GM12878 (cell line): ENCODE results near the gene B3GALT4. TPM values are rescaled to one million over a fixed set of nuclear protein-coding genes. Genes with fewer than 3 reads are reported as not detected.

Experiments
- ATAC-seq: fragments of 200-7000 bp; cut with Tn5 transposase; 3 replicates; pipeline ENCODE4 v1.9.1; 2020; ENCODE audit warnings: mild to moderate bottlenecking, moderate library complexity
- BruUV-seq: library from RNA; stranded (reverse); fragments of 400-500 nt; replicated peaks from 2 replicates; lab custom pipeline; 2021; lab: Mats Ljungman, UMichigan
- CTCF ChIA-PET: fragments of 300-600 bp; sonication (Branson Sonifier 250); formaldehyde crosslinking; extraction: SDS; loops from one replicate; lab custom pipeline; 2021; ENCODE audit warnings: inconsistent platforms; lab: Yijun Ruan, JAX
- POLR2A ChIA-PET: fragments of 350-600 bp; formaldehyde crosslinking; extraction: SDS; loops from one replicate; lab custom pipeline; 2021; ENCODE audit warnings: inconsistent platforms; lab: Charles Lee
- RAD21 ChIA-PET: fragments of 300-600 bp; sonication (Branson Sonifier 250); formaldehyde crosslinking; loops from one replicate; lab custom pipeline; 2023; ENCODE audit warnings: antibody characterized with exemption; ENCODE audit not compliant: unreplicated experiment; lab: Charles Lee
- SMC1A ChIA-PET: fragments of 300-600 bp; sonication (Branson Sonifier 250); formaldehyde crosslinking; loops from one replicate; lab custom pipeline; 2023; ENCODE audit not compliant: unreplicated experiment, uncharacterized antibody; lab: Charles Lee
- DNase-seq: peaks from one replicate; pipeline ENCODE4 v3.0.0-alpha.2; 2011; ENCODE audit warnings: low read depth, low spot score
- FAIRE-seq: peaks from 3 replicates; lab custom pipeline; 2011; peaks lifted over from hg19 to GRCh38; lab: Jason Lieb, UNC
- H2AFZ ChIP-seq: 2 replicates; pipeline ENCODE4 v1.6.0; 2011; ENCODE audit warnings: low read depth, low read length, control low read depth; ENCODE audit not compliant: control insufficient read depth
- H3K27ac ChIP-seq: 2 replicates; pipeline ENCODE4 v1.5.1; 2011; ENCODE audit warnings: control low read depth; ENCODE audit not compliant: control insufficient read depth, insufficient read depth
- H3K27me3 ChIP-seq, 2 experiments: replicated peaks in 1 of 2; 2 replicates each; pipeline versions ENCODE4 v1.6.0 to v1.6.1; 2011; ENCODE audit warnings: low read length in 1 of 2; ENCODE audit not compliant: control insufficient read depth in 2 of 2, insufficient read depth in 2 of 2
- H3K36me3 ChIP-seq, 2 experiments: 2 replicates each; pipeline ENCODE4 v1.5.1; 2011; ENCODE audit warnings: low read length in 1 of 2; ENCODE audit not compliant: control insufficient read depth in 2 of 2, insufficient read depth in 2 of 2
- H3K4me1 ChIP-seq: 2 replicates; pipeline ENCODE4 v1.6.1; 2011; ENCODE audit warnings: mild to moderate bottlenecking, low read length, moderate library complexity, mixed read lengths; ENCODE audit not compliant: control insufficient read depth, insufficient read depth
- H3K4me2 ChIP-seq: 2 replicates; pipeline ENCODE4 v1.6.0; 2011; ENCODE audit warnings: control low read depth; ENCODE audit not compliant: control insufficient read depth, insufficient read depth
- H3K4me3 ChIP-seq: fragments of 200-600 bp; sonication (generic); 2 replicates; pipeline ENCODE4 v1.5.1; 2016
- H3K79me2 ChIP-seq: 2 replicates; pipeline ENCODE4 v1.6.0; 2011; ENCODE audit warnings: low read length; ENCODE audit not compliant: control insufficient read depth, insufficient read depth
- H3K9ac ChIP-seq: 2 replicates; pipeline ENCODE4 v1.8.0; 2011; ENCODE audit warnings: low read length, control low read depth, mixed read lengths; ENCODE audit not compliant: control insufficient read depth, insufficient read depth
- H3K9me3 ChIP-seq: replicated peaks from 3 replicates; pipeline ENCODE4 v1.5.1; 2011; ENCODE audit warnings: mild to moderate bottlenecking, low read length; ENCODE audit not compliant: control insufficient read depth, insufficient read depth
- H4K20me1 ChIP-seq: 2 replicates; pipeline ENCODE4 v1.6.0; 2011; ENCODE audit not compliant: control insufficient read depth, insufficient read depth
- NBN ChIP-seq: fragments of 450-650 bp; IDR thresholded peaks from 2 replicates; pipeline ENCODE4 v1.6.1; 2016
- POLR2A ChIP-seq: IDR thresholded peaks from 2 replicates; pipeline ENCODE4 v1.6.1; 2011; ENCODE audit warnings: low read depth, mild to moderate bottlenecking, low read length
- WGBS: methylation state at CpG from one replicate; pipeline ENCODE4 v1.1.6; 2016; ENCODE audit warnings: low lambda C conversion rate; ENCODE audit not compliant: insufficient replicate concordance, insufficient coverage; ENCODE audit errors: missing lambda C conversion rate; 5-methylcytosine and 5-hydroxymethylcytosine counted together
- in situ Hi-C: fragments of 300-500 bp; cut with MboI; formaldehyde crosslinking; loops from 9 replicates; pipeline ENCODE4 v1.14.3; 2018; ENCODE audit warnings: mixed read lengths
- intact Hi-C: fragments of 100-400 bp; cut with micrococcal nuclease; formaldehyde crosslinking; loops from one replicate; pipeline ENCODE4 v1.14.2; 2022; ENCODE audit not compliant: unreplicated experiment
- polyA plus RNA-seq, 11 experiments: library from polyadenylated mRNA; depleted of rRNA in 4 of 11; unstranded in 6 of 11; stranded (reverse) in 5 of 11; fragments of >200 nt; fragmentation: Nextera tagmentation in 4 of 11; fragmentation: Illumina TruSeq in 1 of 11; extraction: Ambion mirVana in 4 of 11; extraction: Trizol in 1 of 11; gene quantifications; 1 replicate in 1 of 11; 2 replicates in 10 of 11; pipeline versions ENCODE4 v1.2.1 to v1.2.3, GENCODE V29; 2011 to 2016; ENCODE audit warnings: inconsistent platforms in 2 of 11, missing spikeins in 2 of 11, low read depth in 1 of 11
- total RNA-seq, 4 experiments: library from RNA; depleted of rRNA in 3 of 4; stranded (reverse); fragments of >200 nt in 3 of 4; fragmentation: Illumina TruSeq in 1 of 4; extraction: Trizol in 1 of 4; gene quantifications; 2 replicates each; pipeline versions ENCODE4 v1.2.1 to v1.2.3, GENCODE V29; 2013 to 2021

The B3GALT4 gene
- total and polyA plus RNA-seq, 10 of the 15 experiments (the other 5 are each of a cell fraction or from before 2014, with no cell fraction given) = 0.27 to 8.2 (median 2.6) TPM

DNA sequence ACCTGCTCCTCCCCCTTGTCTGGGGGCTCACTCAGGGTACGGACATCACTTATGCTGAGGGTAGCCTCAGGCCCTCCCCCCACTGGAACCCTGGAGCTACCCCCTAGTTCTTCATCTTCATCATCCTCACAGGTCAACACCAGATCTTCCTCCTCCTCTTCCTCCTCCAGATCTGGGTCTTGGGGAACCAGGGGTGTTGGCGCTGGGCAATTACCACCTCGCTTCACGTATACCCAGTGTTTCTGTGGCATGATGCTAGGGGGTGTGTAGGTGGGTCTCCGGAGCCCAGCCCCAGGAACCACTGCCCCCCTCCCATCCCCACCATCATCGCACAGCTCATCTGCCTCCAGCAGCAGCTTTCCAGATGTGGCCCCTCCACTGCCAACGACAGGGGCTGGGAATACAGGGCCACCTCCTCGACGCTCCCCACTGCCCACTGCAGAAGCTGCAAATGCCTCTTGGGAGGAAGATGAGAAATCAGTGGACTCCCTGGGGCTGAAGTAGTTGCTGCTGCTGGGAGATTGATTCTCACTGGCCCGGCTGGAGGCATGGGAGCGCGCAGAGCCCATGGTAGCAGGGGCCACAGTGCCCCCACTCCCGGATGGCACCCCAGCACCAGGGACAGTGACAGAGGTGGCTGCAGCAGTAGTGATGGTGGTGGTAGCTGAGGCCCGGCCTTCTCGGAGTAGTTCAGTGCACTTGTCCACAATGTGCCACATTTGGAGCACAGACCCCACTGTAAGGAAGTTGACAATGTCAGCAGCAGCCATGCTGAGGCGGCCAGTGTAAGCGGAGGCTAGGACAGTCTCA is 39.1 kb downstream of the B3GALT4 start:
- no peak for DNase-seq
- ChIA-PET CTCF (interaction anchor here (0.8 kb wide), 1 partner anchor 29 kb away, joined by 3 read pairs; no protein-coding TSS in a partner anchor), POLR2A (interaction anchor here (0.5 kb wide), 1 partner anchor 80 kb away, joined by 3 read pairs; no protein-coding TSS in a partner anchor)
- H3K9ac ChIP-seq = no peak overlapping the region
- peaks cover 9 to 15% of the 10 kb centered on the region in 2 experiments; a peak in 3 of 4 replicates for H3K36me3 ChIP-seq
- no peak overlapping the region for H3K4me3 ChIP-seq
- peak overlapping the region; percentile 67 for H3K4me2 ChIP-seq
- H3K79me2 ChIP-seq = peaks cover 55% of the 10 kb centered on the region
- H2AFZ ChIP-seq = no peak overlapping the region
- TF ChIP-seq NBN = no peak
- TF ChIP-seq POLR2A = no peak; the same call in 1 of the 2 replicates
- TF ChIP-seq, all 136 proteins: peak for 0
- no peaks in the 10 kb centered on the region for H3K9me3 ChIP-seq
- RAD21 ChIA-PET = interaction anchor here (2.8 kb wide), 1 partner anchor 29 kb away, joined by 22 read pairs; no protein-coding TSS in a partner anchor
- H3K4me1 ChIP-seq = peaks cover 30% of the 10 kb centered on the region
- intact Hi-C loops (loop anchor here (5.0 kb wide), 1 partner anchor 101 kb away; the partner anchor contains the start of gene CUTA), in situ Hi-C loops (no loop called here)
- WGBS = 88% methylated on average over 15 of the region's 17 CpGs
- H3K27me3 ChIP-seq = no peaks in the 10 kb centered on the region
- SMC1A ChIA-PET = interaction anchor here (1.2 kb wide), 1 partner anchor 8 kb away, joined by 3 read pairs; no protein-coding TSS in a partner anchor
- H4K20me1 ChIP-seq = 0 out of 2 replicates have a peak, but pooled peaks cover 3% of the 10 kb centered on the region
- no peak for FAIRE-seq
- ATAC-seq = no peak
- H3K27ac ChIP-seq = no peak overlapping the region
- BruUV-seq = no TSS peak
